HEK293 (cell line): ENCODE data around the gene CASS4.

Source experiments
- CTCF ChIA-PET: fragments of 350-600 bp; formaldehyde crosslinking; extraction: SDS; loops from one replicate; lab custom pipeline; 2021; ENCODE audit warnings: antibody characterized with exemption; lab: Yijun Ruan, JAX
- POLR2A ChIA-PET: fragments of 300-600 bp; formaldehyde crosslinking; extraction: SDS; loops from one replicate; lab custom pipeline; 2020; ENCODE audit warnings: antibody characterized with exemption, inconsistent platforms; lab: Yijun Ruan, JAX
- H3K27ac ChIP-seq: fragments of 200-500 bp; sonication (Bioruptor generic); 2 replicates; pipeline ENCODE4 v1.5.1; 2014; ENCODE audit warnings: low read depth, low read length, control low read depth, inconsistent platforms; ENCODE audit errors: extremely low read depth
- H3K36me3 ChIP-seq, 2 experiments: fragments of 200-500 bp in 1 of 2; sonication (Bioruptor generic) in 1 of 2; 1 replicate in 1 of 2; 2 replicates in 1 of 2; pipeline ENCODE4 v1.5.1; 2014 to 2017; ENCODE audit warnings: inconsistent platforms in 2 of 2, low read length in 2 of 2; ENCODE audit not compliant: control insufficient read depth in 2 of 2, insufficient read depth in 1 of 2
- H3K4me1 ChIP-seq: fragments of 200-500 bp; sonication (Bioruptor generic); 2 replicates; pipeline ENCODE4 v1.5.1; 2014; ENCODE audit warnings: mild to moderate bottlenecking, low read length, inconsistent platforms; ENCODE audit not compliant: control insufficient read depth, insufficient read depth
- H3K4me3 ChIP-seq: 2 replicates; pipeline ENCODE4 v1.5.1; 2011; ENCODE audit warnings: low read depth, mild to moderate bottlenecking, control low read depth, low read length, moderate library complexity
- H3K9me3 ChIP-seq: fragments of 200-500 bp; sonication (Bioruptor generic); 2 replicates; pipeline ENCODE4 v1.5.1; 2014; ENCODE audit warnings: low read depth, low read length, inconsistent platforms; ENCODE audit not compliant: control insufficient read depth, insufficient read depth
- FEZF1 ChIP-seq: fragments of 450-650 bp; formaldehyde crosslinking; IDR thresholded peaks from 2 replicates; pipeline ENCODE4 v1.5.1; 2016; ENCODE audit warnings: missing biosample characterization, missing genetic modification characterization
- KLF1 ChIP-seq: fragments of 450-650 bp; formaldehyde crosslinking; IDR thresholded peaks from 2 replicates; pipeline ENCODE4 v1.5.1; 2016; ENCODE audit warnings: missing biosample characterization, missing genetic modification characterization
- KLF10 ChIP-seq: fragments of 450-650 bp; IDR thresholded peaks from 2 replicates; pipeline ENCODE4 v1.5.1; 2018; ENCODE audit warnings: missing biosample characterization, mild to moderate bottlenecking, missing genetic modification characterization
- KLF16 ChIP-seq: fragments of 450-650 bp; formaldehyde crosslinking; IDR thresholded peaks from 2 replicates; pipeline ENCODE4 v1.5.1; 2017; ENCODE audit warnings: missing biosample characterization, missing genetic modification characterization
- RBAK ChIP-seq: fragments of 450-650 bp; formaldehyde crosslinking; IDR thresholded peaks from 2 replicates; pipeline ENCODE4 v1.5.1; 2016; ENCODE audit warnings: missing biosample characterization, missing genetic modification characterization
- YY2 ChIP-seq: fragments of 450-650 bp; formaldehyde crosslinking; IDR thresholded peaks from 2 replicates; pipeline ENCODE4 v1.5.1; 2016; ENCODE audit warnings: missing biosample characterization, missing genetic modification characterization
- ZBTB21 ChIP-seq: fragments of 450-650 bp; formaldehyde crosslinking; IDR thresholded peaks from 2 replicates; pipeline ENCODE4 v1.5.1; 2017; ENCODE audit warnings: missing biosample characterization, missing genetic modification characterization
- ZFP3 ChIP-seq: fragments of 450-650 bp; formaldehyde crosslinking; IDR thresholded peaks from 2 replicates; pipeline ENCODE4 v1.5.1; 2016; ENCODE audit warnings: low read depth, missing biosample characterization, missing genetic modification characterization
- ZNF114 ChIP-seq: fragments of 450-650 bp; formaldehyde crosslinking; IDR thresholded peaks from 2 replicates; pipeline ENCODE4 v1.5.0; 2017; ENCODE audit warnings: missing biosample characterization, missing genetic modification characterization
- ZNF140 ChIP-seq: fragments of 450-650 bp; formaldehyde crosslinking; IDR thresholded peaks from 2 replicates; pipeline ENCODE4 v1.5.1; 2016; ENCODE audit warnings: missing biosample characterization, missing genetic modification characterization
- ZNF16 ChIP-seq: fragments of 450-650 bp; formaldehyde crosslinking; IDR thresholded peaks from 2 replicates; pipeline ENCODE4 v1.5.1; 2016; ENCODE audit warnings: low read depth, missing biosample characterization, missing genetic modification characterization
- ZNF175 ChIP-seq: fragments of 450-650 bp; formaldehyde crosslinking; IDR thresholded peaks from 2 replicates; pipeline ENCODE4 v1.5.1; 2016; ENCODE audit warnings: missing biosample characterization, missing genetic modification characterization
- ZNF202 ChIP-seq: fragments of 450-650 bp; formaldehyde crosslinking; IDR thresholded peaks from 2 replicates; pipeline ENCODE4 v1.5.1; 2016; ENCODE audit warnings: missing biosample characterization, missing genetic modification characterization, borderline replicate concordance
- ZNF292 ChIP-seq: fragments of 450-650 bp; formaldehyde crosslinking; IDR thresholded peaks from 2 replicates; pipeline ENCODE4 v1.5.1; 2016; ENCODE audit warnings: low read depth, missing biosample characterization, missing genetic modification characterization, borderline replicate concordance
- ZNF549 ChIP-seq: fragments of 450-650 bp; IDR thresholded peaks from 2 replicates; pipeline ENCODE4 v1.5.1; 2018; ENCODE audit warnings: missing biosample characterization, missing genetic modification characterization, mild to moderate bottlenecking, inconsistent platforms, moderate library complexity
- ZNF571 ChIP-seq: fragments of 450-650 bp; formaldehyde crosslinking; IDR thresholded peaks from 2 replicates; pipeline ENCODE4 v1.5.0; 2017; ENCODE audit warnings: missing biosample characterization, missing genetic modification characterization
- ZNF610 ChIP-seq: fragments of 450-650 bp; formaldehyde crosslinking; IDR thresholded peaks from 2 replicates; pipeline ENCODE4 v1.5.1; 2016; ENCODE audit warnings: missing biosample characterization, missing genetic modification characterization, borderline replicate concordance
- ZNF623 ChIP-seq: fragments of 450-650 bp; formaldehyde crosslinking; IDR thresholded peaks from 2 replicates; pipeline ENCODE4 v1.5.1; 2016; ENCODE audit warnings: missing biosample characterization, missing genetic modification characterization
- ZNF654 ChIP-seq: fragments of 450-650 bp; formaldehyde crosslinking; IDR thresholded peaks from 2 replicates; pipeline ENCODE4 v1.5.1; 2016; ENCODE audit warnings: low read depth, missing biosample characterization, missing genetic modification characterization
- ZNF747 ChIP-seq: fragments of 450-650 bp; formaldehyde crosslinking; IDR thresholded peaks from 2 replicates; pipeline ENCODE4 v1.5.1; 2016; ENCODE audit warnings: missing biosample characterization, missing genetic modification characterization
- ZNF792 ChIP-seq: fragments of 450-650 bp; formaldehyde crosslinking; IDR thresholded peaks from 2 replicates; pipeline ENCODE4 v1.5.1; 2016; ENCODE audit warnings: missing biosample characterization, missing genetic modification characterization
- ZNF837 ChIP-seq: fragments of 450-650 bp; formaldehyde crosslinking; IDR thresholded peaks from 2 replicates; pipeline ENCODE4 v1.5.1; 2016; ENCODE audit warnings: missing biosample characterization, missing genetic modification characterization
- ZXDB ChIP-seq: fragments of 450-650 bp; formaldehyde crosslinking; IDR thresholded peaks from 2 replicates; pipeline ENCODE4 v1.5.1; 2016; ENCODE audit warnings: missing biosample characterization, missing genetic modification characterization
- TF ChIP-seq, protein P1 (sequence below): fragments of 450-650 bp; formaldehyde crosslinking; IDR thresholded peaks from 2 replicates; pipeline ENCODE4 v1.5.1; 2017; ENCODE audit warnings: missing biosample characterization, missing genetic modification characterization
- TF ChIP-seq, protein P2 (sequence below): fragments of 450-650 bp; formaldehyde crosslinking; IDR thresholded peaks from 2 replicates; pipeline ENCODE4 v1.5.1; 2016; ENCODE audit warnings: missing biosample characterization, missing genetic modification characterization
- TF ChIP-seq, protein P3 (sequence below): fragments of 450-650 bp; formaldehyde crosslinking; IDR thresholded peaks from 2 replicates; pipeline ENCODE4 v1.5.1; 2016; ENCODE audit warnings: missing biosample characterization, missing genetic modification characterization

CASS4 gene

DNA sequence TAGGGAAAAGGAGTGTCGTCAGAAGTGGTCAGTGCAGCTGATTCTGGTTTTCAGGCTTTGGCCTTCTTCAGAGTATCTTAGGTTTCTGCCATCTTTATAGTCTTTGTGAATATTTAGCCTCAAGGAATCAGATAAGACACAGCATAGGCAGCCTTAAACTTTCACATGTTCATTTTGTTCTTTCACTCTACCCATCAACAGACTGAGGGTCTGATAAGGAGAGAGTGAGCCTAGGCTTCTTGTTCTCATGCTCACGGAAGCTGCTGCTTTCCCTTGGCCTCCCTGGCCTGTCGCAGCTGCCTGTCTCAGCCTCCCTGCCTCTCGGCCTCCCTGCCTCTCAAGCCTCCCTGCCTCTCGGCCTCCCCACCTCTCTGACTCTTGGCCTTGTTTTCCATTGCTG lies 76.5 kb downstream of the CASS4 start:
- CTCF ChIA-PET: interaction anchor here (0.7 kb wide), 1 partner anchor 26 kb away, joined by 3 read pairs; no protein-coding TSS in a partner anchor
- TF ChIP-seq, protein P1, sequence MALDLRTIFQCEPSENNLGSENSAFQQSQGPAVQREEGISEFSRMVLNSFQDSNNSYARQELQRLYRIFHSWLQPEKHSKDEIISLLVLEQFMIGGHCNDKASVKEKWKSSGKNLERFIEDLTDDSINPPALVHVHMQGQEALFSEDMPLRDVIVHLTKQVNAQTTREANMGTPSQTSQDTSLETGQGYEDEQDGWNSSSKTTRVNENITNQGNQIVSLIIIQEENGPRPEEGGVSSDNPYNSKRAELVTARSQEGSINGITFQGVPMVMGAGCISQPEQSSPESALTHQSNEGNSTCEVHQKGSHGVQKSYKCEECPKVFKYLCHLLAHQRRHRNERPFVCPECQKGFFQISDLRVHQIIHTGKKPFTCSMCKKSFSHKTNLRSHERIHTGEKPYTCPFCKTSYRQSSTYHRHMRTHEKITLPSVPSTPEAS (tag by site-specific recombination): no peak
- no peak for TF ChIP-seq ZNF610
- no peak for TF ChIP-seq ZNF202 (tag by site-specific recombination)
- no peak for TF ChIP-seq ZNF571 (tag by site-specific recombination)
- no peak for TF ChIP-seq KLF16 (tag by site-specific recombination)
- TF ChIP-seq KLF10 (tag by site-specific recombination): no peak
- TF ChIP-seq ZNF549 (tag by site-specific recombination): no peak
- TF ChIP-seq, all 188 proteins: peak for 0
- no peaks in the 10 kb centered on the region for H3K9me3 ChIP-seq
- POLR2A ChIA-PET: no interaction called here
- no peaks in the 10 kb centered on the region for H3K4me1 ChIP-seq
- peaks cover 12 to 72% of the 10 kb centered on the region in 2 experiments; a peak in 2 of 3 replicates for H3K36me3 ChIP-seq
- no peak overlapping the region for H3K4me3 ChIP-seq
- no peak overlapping the region for H3K27ac ChIP-seq

DNA sequence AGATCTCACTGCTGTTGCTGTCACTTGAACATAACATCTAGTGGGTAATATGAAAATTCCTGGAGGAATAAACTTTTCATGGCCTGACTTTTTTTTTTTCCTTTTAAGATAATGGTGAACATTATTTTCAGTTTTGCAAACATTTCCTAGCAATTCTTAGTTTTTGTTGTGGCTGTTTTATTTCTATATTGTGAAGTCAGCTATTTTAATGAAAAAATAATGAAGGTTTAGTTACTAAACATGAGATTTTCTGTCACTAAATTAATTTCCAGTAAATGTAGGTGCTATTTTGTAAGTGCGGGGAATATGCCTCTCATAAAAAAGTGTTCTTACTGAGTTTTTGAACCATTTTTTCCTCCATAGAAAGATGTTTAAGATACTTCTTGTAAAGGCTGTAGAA lies 89.1 kb downstream of the CASS4 start:
- TF ChIP-seq ZXDB (tag by site-specific recombination) (no peak), RBAK (tag by site-specific recombination) (no peak), ZNF140 (tag by site-specific recombination) (no peak), ZNF837 (tag by site-specific recombination) (no peak), KLF16 (tag by site-specific recombination) (no peak), ZNF654 (tag by site-specific recombination) (no peak), YY2 (tag by site-specific recombination) (no peak), ZNF623 (tag by site-specific recombination) (no peak), ZNF114 (no peak), ZNF792 (tag by site-specific recombination) (no peak), ZNF16 (no peak), FEZF1 (tag by site-specific recombination) (no peak), ZFP3 (tag by site-specific recombination) (no peak), ZNF175 (tag by site-specific recombination) (no peak), ZNF292 (tag by site-specific recombination) (no peak), KLF1 (no peak), ZBTB21 (tag by site-specific recombination) (no peak), ZNF747 (no peak)
- TF ChIP-seq, protein P2, sequence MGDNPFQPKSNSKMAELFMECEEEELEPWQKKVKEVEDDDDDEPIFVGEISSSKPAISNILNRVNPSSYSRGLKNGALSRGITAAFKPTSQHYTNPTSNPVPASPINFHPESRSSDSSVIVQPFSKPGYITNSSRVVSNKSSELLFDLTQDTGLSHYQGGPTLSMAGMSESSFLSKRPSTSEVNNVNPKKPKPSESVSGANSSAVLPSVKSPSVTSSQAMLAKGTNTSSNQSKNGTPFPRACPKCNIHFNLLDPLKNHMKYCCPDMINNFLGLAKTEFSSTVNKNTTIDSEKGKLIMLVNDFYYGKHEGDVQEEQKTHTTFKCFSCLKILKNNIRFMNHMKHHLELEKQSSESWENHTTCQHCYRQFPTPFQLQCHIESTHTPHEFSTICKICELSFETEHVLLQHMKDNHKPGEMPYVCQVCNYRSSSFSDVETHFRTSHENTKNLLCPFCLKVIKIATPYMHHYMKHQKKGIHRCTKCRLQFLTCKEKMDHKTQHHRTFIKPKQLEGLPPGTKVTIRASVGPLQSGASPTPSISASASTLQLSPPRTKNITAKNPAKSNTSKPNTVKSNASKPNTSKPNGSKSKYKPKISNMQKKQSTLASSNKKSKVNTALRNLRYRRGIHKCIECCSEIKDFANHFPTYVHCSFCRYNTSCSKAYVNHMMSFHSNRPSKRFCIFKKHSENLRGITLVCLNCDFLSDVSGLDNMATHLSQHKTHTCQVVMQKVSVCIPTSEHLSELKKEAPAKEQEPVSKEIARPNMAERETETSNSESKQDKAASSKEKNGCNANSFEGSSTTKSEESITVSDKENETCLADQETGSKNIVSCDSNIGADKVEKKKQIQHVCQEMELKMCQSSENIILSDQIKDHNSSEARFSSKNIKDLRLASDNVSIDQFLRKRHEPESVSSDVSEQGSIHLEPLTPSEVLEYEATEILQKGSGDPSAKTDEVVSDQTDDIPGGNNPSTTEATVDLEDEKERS (tag by site-specific recombination): no peak
- TF ChIP-seq, protein P3, sequence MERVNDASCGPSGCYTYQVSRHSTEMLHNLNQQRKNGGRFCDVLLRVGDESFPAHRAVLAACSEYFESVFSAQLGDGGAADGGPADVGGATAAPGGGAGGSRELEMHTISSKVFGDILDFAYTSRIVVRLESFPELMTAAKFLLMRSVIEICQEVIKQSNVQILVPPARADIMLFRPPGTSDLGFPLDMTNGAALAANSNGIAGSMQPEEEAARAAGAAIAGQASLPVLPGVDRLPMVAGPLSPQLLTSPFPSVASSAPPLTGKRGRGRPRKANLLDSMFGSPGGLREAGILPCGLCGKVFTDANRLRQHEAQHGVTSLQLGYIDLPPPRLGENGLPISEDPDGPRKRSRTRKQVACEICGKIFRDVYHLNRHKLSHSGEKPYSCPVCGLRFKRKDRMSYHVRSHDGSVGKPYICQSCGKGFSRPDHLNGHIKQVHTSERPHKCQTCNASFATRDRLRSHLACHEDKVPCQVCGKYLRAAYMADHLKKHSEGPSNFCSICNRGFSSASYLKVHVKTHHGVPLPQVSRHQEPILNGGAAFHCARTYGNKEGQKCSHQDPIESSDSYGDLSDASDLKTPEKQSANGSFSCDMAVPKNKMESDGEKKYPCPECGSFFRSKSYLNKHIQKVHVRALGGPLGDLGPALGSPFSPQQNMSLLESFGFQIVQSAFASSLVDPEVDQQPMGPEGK: no peak
- POLR2A ChIA-PET: no interaction called here

More for the DNA sequence above, 89.1 kb downstream of the CASS4 start:
- Histone ChIP-seq H3K9me3 (no peaks in the 10 kb centered on the region), H3K36me3 (peaks cover 0 to 30% of the 10 kb centered on the region in 2 experiments; a peak in 1 of 3 replicates), H3K4me3 (no peak overlapping the region), H3K4me1 (no peaks in the 10 kb centered on the region), H3K27ac (no peak overlapping the region)
- CTCF ChIA-PET: no interaction called here
